ENCODE measurements around the gene GLYAT. TPM values are rescaled to one million over a fixed set of nuclear protein-coding genes. Genes with fewer than 3 reads are reported as not detected.

Gene GLYAT
- total and polyA plus RNA-seq, 2 of the 8 experiments (the other 6 are each of a cell fraction or from before 2014, with no cell fraction given), result not detected

DNA sequence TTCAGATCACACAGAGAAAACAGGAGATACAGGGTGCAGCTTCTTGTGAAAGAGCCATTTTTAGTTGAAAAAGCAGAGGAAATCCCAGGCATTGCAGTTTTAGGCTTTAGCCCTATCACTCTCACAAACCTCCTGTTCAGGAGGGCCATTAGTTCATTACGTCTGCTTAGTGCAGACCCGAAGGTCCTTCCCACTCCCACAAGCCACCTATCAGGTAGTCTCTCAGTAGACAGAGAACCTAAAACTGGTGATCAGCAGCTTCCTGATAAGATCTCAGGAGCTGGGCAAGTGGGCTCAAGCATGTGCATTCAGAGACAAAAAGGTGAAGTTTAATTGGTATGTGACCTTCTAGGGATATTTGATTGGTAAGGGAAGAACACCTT, 4.3 kb downstream of the GLYAT start (continued):
- TF ChIP-seq, protein P1, sequence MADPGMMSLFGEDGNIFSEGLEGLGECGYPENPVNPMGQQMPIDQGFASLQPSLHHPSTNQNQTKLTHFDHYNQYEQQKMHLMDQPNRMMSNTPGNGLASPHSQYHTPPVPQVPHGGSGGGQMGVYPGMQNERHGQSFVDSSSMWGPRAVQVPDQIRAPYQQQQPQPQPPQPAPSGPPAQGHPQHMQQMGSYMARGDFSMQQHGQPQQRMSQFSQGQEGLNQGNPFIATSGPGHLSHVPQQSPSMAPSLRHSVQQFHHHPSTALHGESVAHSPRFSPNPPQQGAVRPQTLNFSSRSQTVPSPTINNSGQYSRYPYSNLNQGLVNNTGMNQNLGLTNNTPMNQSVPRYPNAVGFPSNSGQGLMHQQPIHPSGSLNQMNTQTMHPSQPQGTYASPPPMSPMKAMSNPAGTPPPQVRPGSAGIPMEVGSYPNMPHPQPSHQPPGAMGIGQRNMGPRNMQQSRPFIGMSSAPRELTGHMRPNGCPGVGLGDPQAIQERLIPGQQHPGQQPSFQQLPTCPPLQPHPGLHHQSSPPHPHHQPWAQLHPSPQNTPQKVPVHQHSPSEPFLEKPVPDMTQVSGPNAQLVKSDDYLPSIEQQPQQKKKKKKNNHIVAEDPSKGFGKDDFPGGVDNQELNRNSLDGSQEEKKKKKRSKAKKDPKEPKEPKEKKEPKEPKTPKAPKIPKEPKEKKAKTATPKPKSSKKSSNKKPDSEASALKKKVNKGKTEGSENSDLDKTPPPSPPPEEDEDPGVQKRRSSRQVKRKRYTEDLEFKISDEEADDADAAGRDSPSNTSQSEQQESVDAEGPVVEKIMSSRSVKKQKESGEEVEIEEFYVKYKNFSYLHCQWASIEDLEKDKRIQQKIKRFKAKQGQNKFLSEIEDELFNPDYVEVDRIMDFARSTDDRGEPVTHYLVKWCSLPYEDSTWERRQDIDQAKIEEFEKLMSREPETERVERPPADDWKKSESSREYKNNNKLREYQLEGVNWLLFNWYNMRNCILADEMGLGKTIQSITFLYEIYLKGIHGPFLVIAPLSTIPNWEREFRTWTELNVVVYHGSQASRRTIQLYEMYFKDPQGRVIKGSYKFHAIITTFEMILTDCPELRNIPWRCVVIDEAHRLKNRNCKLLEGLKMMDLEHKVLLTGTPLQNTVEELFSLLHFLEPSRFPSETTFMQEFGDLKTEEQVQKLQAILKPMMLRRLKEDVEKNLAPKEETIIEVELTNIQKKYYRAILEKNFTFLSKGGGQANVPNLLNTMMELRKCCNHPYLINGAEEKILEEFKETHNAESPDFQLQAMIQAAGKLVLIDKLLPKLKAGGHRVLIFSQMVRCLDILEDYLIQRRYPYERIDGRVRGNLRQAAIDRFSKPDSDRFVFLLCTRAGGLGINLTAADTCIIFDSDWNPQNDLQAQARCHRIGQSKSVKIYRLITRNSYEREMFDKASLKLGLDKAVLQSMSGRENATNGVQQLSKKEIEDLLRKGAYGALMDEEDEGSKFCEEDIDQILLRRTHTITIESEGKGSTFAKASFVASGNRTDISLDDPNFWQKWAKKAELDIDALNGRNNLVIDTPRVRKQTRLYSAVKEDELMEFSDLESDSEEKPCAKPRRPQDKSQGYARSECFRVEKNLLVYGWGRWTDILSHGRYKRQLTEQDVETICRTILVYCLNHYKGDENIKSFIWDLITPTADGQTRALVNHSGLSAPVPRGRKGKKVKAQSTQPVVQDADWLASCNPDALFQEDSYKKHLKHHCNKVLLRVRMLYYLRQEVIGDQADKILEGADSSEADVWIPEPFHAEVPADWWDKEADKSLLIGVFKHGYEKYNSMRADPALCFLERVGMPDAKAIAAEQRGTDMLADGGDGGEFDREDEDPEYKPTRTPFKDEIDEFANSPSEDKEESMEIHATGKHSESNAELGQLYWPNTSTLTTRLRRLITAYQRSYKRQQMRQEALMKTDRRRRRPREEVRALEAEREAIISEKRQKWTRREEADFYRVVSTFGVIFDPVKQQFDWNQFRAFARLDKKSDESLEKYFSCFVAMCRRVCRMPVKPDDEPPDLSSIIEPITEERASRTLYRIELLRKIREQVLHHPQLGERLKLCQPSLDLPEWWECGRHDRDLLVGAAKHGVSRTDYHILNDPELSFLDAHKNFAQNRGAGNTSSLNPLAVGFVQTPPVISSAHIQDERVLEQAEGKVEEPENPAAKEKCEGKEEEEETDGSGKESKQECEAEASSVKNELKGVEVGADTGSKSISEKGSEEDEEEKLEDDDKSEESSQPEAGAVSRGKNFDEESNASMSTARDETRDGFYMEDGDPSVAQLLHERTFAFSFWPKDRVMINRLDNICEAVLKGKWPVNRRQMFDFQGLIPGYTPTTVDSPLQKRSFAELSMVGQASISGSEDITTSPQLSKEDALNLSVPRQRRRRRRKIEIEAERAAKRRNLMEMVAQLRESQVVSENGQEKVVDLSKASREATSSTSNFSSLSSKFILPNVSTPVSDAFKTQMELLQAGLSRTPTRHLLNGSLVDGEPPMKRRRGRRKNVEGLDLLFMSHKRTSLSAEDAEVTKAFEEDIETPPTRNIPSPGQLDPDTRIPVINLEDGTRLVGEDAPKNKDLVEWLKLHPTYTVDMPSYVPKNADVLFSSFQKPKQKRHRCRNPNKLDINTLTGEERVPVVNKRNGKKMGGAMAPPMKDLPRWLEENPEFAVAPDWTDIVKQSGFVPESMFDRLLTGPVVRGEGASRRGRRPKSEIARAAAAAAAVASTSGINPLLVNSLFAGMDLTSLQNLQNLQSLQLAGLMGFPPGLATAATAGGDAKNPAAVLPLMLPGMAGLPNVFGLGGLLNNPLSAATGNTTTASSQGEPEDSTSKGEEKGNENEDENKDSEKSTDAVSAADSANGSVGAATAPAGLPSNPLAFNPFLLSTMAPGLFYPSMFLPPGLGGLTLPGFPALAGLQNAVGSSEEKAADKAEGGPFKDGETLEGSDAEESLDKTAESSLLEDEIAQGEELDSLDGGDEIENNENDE (IDR thresholded peaks at IDR 0.05; ENCODE audit: insufficient replicate concordance, low read length), result no peak
- no peak for TF ChIP-seq EP300 (IDR thresholded peaks at IDR 0.05; ENCODE audit: borderline replicate concordance in 1 of 2, low read depth in 2 of 2, low read length in 2 of 2)
- no peak for TF ChIP-seq SP4 (IDR thresholded peaks at IDR 0.05; ENCODE audit: low read length)
- TF ChIP-seq TCF12 (IDR thresholded peaks at IDR 0.05; ENCODE audit: low read depth, low read length), result no peak
- TF ChIP-seq, protein P2, sequence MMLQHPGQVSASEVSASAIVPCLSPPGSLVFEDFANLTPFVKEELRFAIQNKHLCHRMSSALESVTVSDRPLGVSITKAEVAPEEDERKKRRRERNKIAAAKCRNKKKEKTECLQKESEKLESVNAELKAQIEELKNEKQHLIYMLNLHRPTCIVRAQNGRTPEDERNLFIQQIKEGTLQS (IDR thresholded peaks at IDR 0.05; ENCODE audit: insufficient read depth, low read depth, low read length), result no peak
- no peak for TF ChIP-seq RBBP5 (IDR thresholded peaks at IDR 0.05; ENCODE audit: borderline replicate concordance, low read depth, low read length)

All from H1 (cell line).